HG03565 (cell line): Measurements from ENCODE around the gene KSR2.
"Not testable (repeated sequence)": the region's sequence is repeated elsewhere in the genome, so short reads cannot be mapped to it uniquely, and the experiment has no call there.

Source experiments
- ATAC-seq: cut with Tn5 transposase; IDR thresholded peaks from one replicate; pipeline ENCODE4 v1.9.1; 2021; ENCODE audit warnings: mild to moderate bottlenecking, moderate library complexity; ENCODE audit not compliant: unreplicated experiment

Gene KSR2

GRCh38 chr12:117768860-117769259, 199.9 kb downstream of the KSR2 start:
- ATAC-seq, result no peak

GRCh38 chr12:117766008-117766407, 202.8 kb downstream of the KSR2 start:
- no peak for ATAC-seq

GRCh38 chr12:117762143-117762542, 206.6 kb downstream of the KSR2 start:
- no peak for ATAC-seq

- ATAC-seq, result no peak
Measured at GRCh38 chr12:117761528-117762100, 207.2 kb downstream of the KSR2 start.

- ATAC-seq, result no peak
Measured at GRCh38 chr12:117760990-117761389, 207.8 kb downstream of the KSR2 start.

GRCh38 chr12:117750657-117751056, 218.1 kb downstream of the KSR2 start:
- ATAC-seq, result no peak

- ATAC-seq, result no peak
Measured at GRCh38 chr12:117749431-117749830, 219.4 kb downstream of the KSR2 start.

GRCh38 chr12:117746358-117746757, 222.4 kb downstream of the KSR2 start:
- not testable (repeated sequence) for ATAC-seq

- ATAC-seq, result no peak
Measured at GRCh38 chr12:117744418-117744817, 224.4 kb downstream of the KSR2 start.

GRCh38 chr12:117743761-117744160, 225.0 kb downstream of the KSR2 start:
- no peak for ATAC-seq

GRCh38 chr12:117742721-117743120, 226.1 kb downstream of the KSR2 start:
- no peak for ATAC-seq

GRCh38 chr12:117738233-117738632, 230.6 kb downstream of the KSR2 start:
- no peak for ATAC-seq

- no peak for ATAC-seq
Measured at GRCh38 chr12:117733549-117733805, 235.3 kb downstream of the KSR2 start.

- ATAC-seq, result no peak
Measured at GRCh38 chr12:117732761-117733548, 235.8 kb downstream of the KSR2 start.

GRCh38 chr12:117731131-117731530, 237.7 kb downstream of the KSR2 start:
- ATAC-seq, result not testable (repeated sequence)

- no peak for ATAC-seq
Measured at GRCh38 chr12:117727301-117727700, 241.5 kb downstream of the KSR2 start.

- ATAC-seq, result no peak
Measured at GRCh38 chr12:117724543-117724942, 244.2 kb downstream of the KSR2 start.

- no peak for ATAC-seq
Measured at GRCh38 chr12:117718559-117718958, 250.2 kb downstream of the KSR2 start.

GRCh38 chr12:117718141-117718540, 250.6 kb downstream of the KSR2 start:
- ATAC-seq, result no peak

GRCh38 chr12:117714203-117714602, 254.6 kb downstream of the KSR2 start:
- ATAC-seq, result no peak

- ATAC-seq, result no peak
Measured at GRCh38 chr12:117710121-117710520, 258.7 kb downstream of the KSR2 start.

GRCh38 chr12:117707861-117708260, 260.9 kb downstream of the KSR2 start:
- ATAC-seq, result no peak

GRCh38 chr12:117703584-117703983, 265.2 kb downstream of the KSR2 start:
- no peak for ATAC-seq
